ENCODE measurements around the gene DLGAP1. TPM values are rescaled to one million over a fixed set of nuclear protein-coding genes. Genes with fewer than 3 reads are reported as not detected.

Gene DLGAP1
- total and polyA plus RNA-seq, 10 donors, result 0.11 to 6.0 (median 2.1) TPM

- 63 to 74% (median 71%) methylated on average over 2 of the region's 2 CpGs for WGBS, 5 donors
- H3K36me3 ChIP-seq, result no peaks in the 10 kb centered on the region
- no peaks in the 10 kb centered on the region for H3K4me1 ChIP-seq
- TF ChIP-seq POLR2AphosphoS5 (IDR thresholded peaks at IDR 0.05), result no peak
- no peak for TF ChIP-seq CTCF (IDR thresholded peaks at IDR 0.05 in 8 of 11, conservative IDR thresholded peaks at IDR 0.05 in 3 of 11)
- no peak for TF ChIP-seq POLR2A (IDR thresholded peaks at IDR 0.05)
- intact Hi-C loops (cut with DNase I; ENCODE audit: low total_unique reads), result no loop called here
- H3K27me3 ChIP-seq (replicated peaks in 1 of 7), result peaks cover 0 to 7% (median 0%) of the 10 kb centered on the region in 7 donors
- H3K4me3 ChIP-seq, result no peak overlapping the region
- DNase-seq, result no peak
- no peaks in the 10 kb centered on the region for H3K9me3 ChIP-seq
- no peak overlapping the region for H3K27ac ChIP-seq
Observed at GRCh38 chr18:3923750-3924149, 531.4 kb downstream of the DLGAP1 start.

GRCh38 chr18:3921826-3922225 is 533.3 kb downstream of the DLGAP1 start:
- H3K36me3 ChIP-seq, result no peaks in the 10 kb centered on the region
- no peak for DNase-seq
- H3K4me3 ChIP-seq, result no peak overlapping the region
- H3K9me3 ChIP-seq, result no peaks in the 10 kb centered on the region
- peaks cover 0 to 9% (median 0%) of the 10 kb centered on the region in 7 donors for H3K27me3 ChIP-seq (replicated peaks in 1 of 7)
- H3K4me1 ChIP-seq, result no peaks in the 10 kb centered on the region
- WGBS, 5 donors, result 72 to 85% (median 80%) methylated on average over 3 of the region's 3 CpGs
- H3K27ac ChIP-seq, result no peak overlapping the region
- TF ChIP-seq CTCF (IDR thresholded peaks at IDR 0.05 in 8 of 11, conservative IDR thresholded peaks at IDR 0.05 in 3 of 11) (no peak), POLR2AphosphoS5 (IDR thresholded peaks at IDR 0.05) (no peak), POLR2A (IDR thresholded peaks at IDR 0.05) (no peak)
- intact Hi-C loops (cut with DNase I; ENCODE audit: low total_unique reads), result no loop called here

GRCh38 chr18:3920832-3921231 is 534.3 kb downstream of the DLGAP1 start:
- intact Hi-C loops (cut with DNase I; ENCODE audit: low total_unique reads), result no loop called here
- H3K9me3 ChIP-seq, result no peaks in the 10 kb centered on the region
- TF ChIP-seq POLR2AphosphoS5 (IDR thresholded peaks at IDR 0.05), result no peak

GRCh38 chr18:3919396-3920061 is 535.6 kb downstream of the DLGAP1 start:
- Histone ChIP-seq H3K9me3 (no peaks in the 10 kb centered on the region), H3K27me3 (replicated peaks in 1 of 7) (peaks cover 0 to 9% (median 0%) of the 10 kb centered on the region in 7 donors), H3K4me1 (no peaks in the 10 kb centered on the region), H3K27ac (no peak overlapping the region), H3K36me3 (no peaks in the 10 kb centered on the region), H3K4me3 (no peak overlapping the region)
- no peak for DNase-seq
- intact Hi-C loops (cut with DNase I; ENCODE audit: low total_unique reads), result no loop called here
- 81 to 98% (median 90%) methylated on average over 2 of the region's 2 CpGs for WGBS, 5 donors
- TF ChIP-seq CTCF (IDR thresholded peaks at IDR 0.05 in 8 of 11, conservative IDR thresholded peaks at IDR 0.05 in 3 of 11) (no peak), POLR2A (IDR thresholded peaks at IDR 0.05) (no peak), POLR2AphosphoS5 (IDR thresholded peaks at IDR 0.05) (no peak)

More at GRCh38 chr18:3920832-3921231, 534.3 kb downstream of the DLGAP1 start:
- Histone ChIP-seq H3K4me1 (no peaks in the 10 kb centered on the region), H3K36me3 (no peaks in the 10 kb centered on the region), H3K27me3 (replicated peaks in 1 of 7) (peaks cover 0 to 9% (median 0%) of the 10 kb centered on the region in 7 donors), H3K27ac (no peak overlapping the region), H3K4me3 (no peak overlapping the region)
- DNase-seq, result no peak
- 80 to 91% (median 84%) methylated on average over 2 of the region's 2 CpGs for WGBS, 5 donors

Measured in spleen (tissue), 11 donors.